Measurements from ENCODE around the gene DTX4. TPM values are rescaled to one million over a fixed set of nuclear protein-coding genes. Genes with fewer than 3 reads are reported as not detected.
A peak's percentile ranks its signal among the peaks of the same experiment; 100 is the strongest.

Gene DTX4
- total and polyA plus RNA-seq, 2 donors, result 14.8 to 24.0 TPM

- 69% methylated on average over 2 of the region's 2 CpGs for WGBS
- Histone ChIP-seq H3K4me1 (ENCODE audit: insufficient read depth) (no peaks in the 10 kb centered on the region), H3K36me3 (ENCODE audit: insufficient read depth) (peaks cover 5% of the 10 kb centered on the region), H3K27ac (ENCODE audit: low read depth) (no peak overlapping the region), H3K4me3 (ENCODE audit: low read depth, low read length) (no peak overlapping the region)
- no peak for DNase-seq (ENCODE audit: extremely low spot score)
Observed at GRCh38 chr11:59208956-59209355, 37.0 kb downstream of the DTX4 start.

DNA sequence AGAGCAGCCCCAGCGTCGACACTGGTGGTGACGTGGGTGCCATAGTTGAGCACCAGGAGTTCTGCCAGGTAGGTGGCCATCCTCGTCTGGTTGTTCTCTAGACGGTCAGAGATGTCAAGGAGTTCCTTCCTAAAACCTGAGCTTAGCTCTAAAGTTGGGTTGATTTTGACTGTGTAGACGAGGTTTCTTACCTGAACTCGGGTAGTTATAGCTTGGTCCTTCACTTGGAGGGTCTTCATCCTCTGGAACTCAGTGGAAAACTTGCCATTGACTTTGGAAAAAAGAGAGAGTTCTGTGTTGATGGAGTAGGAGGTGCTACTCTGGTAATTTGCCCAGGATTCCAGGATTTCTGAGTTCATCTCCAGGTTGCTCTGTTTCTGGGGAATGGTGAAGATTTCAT is 40.3 kb downstream of the DTX4 start:
- DNase-seq (ENCODE audit: extremely low spot score), result no peak
- Histone ChIP-seq H3K4me1 (ENCODE audit: insufficient read depth) (no peaks in the 10 kb centered on the region), H3K27ac (ENCODE audit: low read depth) (no peak overlapping the region), H3K36me3 (ENCODE audit: insufficient read depth) (no peaks in the 10 kb centered on the region), H3K4me3 (ENCODE audit: low read depth, low read length) (no peak overlapping the region)
- 88% methylated on average over 7 of the region's 7 CpGs for WGBS

DNA sequence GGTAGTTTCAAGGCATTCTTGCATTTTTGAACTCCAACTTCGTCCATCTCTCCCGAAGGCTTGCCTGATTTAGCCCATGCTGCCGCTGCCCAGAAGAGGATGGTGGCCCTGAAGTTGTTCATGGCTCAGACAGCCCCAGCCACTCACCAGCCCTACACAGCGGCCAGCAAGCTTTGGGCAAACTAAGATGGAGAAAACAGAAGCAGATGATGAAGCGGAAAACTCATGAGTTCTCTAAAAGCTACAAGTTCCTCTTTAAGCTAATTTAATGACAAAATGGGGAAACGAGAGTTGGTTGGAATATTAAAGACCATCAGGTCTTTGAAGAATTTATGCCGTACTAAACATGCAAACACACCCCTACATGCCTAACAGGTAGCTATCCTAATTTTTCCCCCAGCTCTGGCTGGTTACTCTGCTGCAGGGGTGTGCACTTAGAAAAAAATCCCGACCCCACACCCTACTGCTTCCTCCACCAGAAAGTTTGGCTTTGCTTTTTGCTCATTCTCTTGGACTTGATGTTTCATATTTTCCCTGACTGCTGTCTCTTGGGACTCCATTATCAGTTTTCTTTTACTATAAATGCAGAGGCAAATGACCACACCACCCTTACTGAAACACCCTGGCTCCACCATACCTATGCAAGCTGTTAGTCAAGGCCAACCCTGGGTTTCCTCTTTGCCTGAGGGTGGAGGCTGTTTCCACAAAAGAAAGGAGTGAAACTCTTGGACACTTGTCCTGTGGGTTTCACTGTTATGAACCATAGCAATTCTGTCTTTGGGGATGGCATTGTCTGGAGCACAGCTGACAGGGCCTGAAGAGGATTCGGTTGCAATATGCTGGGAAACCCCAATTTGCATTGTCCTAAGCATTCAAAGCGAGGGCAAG is 41.1 kb downstream of the DTX4 start, which contains the start of gene MPEG1:
Gene MPEG1 (minus strand): TSS at position 184 of the 888 bp plus-strand sequence. CDS start 62 bp downstream, at position 122.
- Histone ChIP-seq H3K27ac (ENCODE audit: low read depth) (no peak within 1 kb of the TSS), H3K4me3 (ENCODE audit: low read depth, low read length) (no peak within 1 kb of the TSS), H3K36me3 (ENCODE audit: insufficient read depth) (no peaks in the 10 kb centered on the region), H3K4me1 (ENCODE audit: insufficient read depth) (no peaks in the 10 kb centered on the region)
- 86% methylated on average over 10 of the region's 10 CpGs for WGBS
- DNase-seq (ENCODE audit: extremely low spot score), result no peak

- H3K36me3 ChIP-seq (ENCODE audit: insufficient read depth), result no peaks in the 10 kb centered on the region
- no peaks in the 10 kb centered on the region for H3K4me1 ChIP-seq (ENCODE audit: insufficient read depth)
- H3K27ac ChIP-seq (ENCODE audit: low read depth), result no peak overlapping the region
- H3K4me3 ChIP-seq (ENCODE audit: low read depth, low read length), result no peak overlapping the region
- 91% methylated on average over 2 of the region's 2 CpGs for WGBS
- no peak for DNase-seq (ENCODE audit: extremely low spot score)
Observed at GRCh38 chr11:59214141-59214893, 42.4 kb downstream of the DTX4 start.

GRCh38 chr11:59216641-59217564 is 45.0 kb downstream of the DTX4 start:
- H3K27ac ChIP-seq (ENCODE audit: low read depth), result peak overlapping the region; percentile 54
- 23% methylated on average over 9 of the region's 9 CpGs for WGBS
- DNase-seq (ENCODE audit: extremely low spot score), result peak; percentile 23
- H3K4me3 ChIP-seq (ENCODE audit: low read depth, low read length), result no peak overlapping the region
- no peaks in the 10 kb centered on the region for H3K36me3 ChIP-seq (ENCODE audit: insufficient read depth)
- H3K4me1 ChIP-seq (ENCODE audit: insufficient read depth), result no peaks in the 10 kb centered on the region

DNA sequence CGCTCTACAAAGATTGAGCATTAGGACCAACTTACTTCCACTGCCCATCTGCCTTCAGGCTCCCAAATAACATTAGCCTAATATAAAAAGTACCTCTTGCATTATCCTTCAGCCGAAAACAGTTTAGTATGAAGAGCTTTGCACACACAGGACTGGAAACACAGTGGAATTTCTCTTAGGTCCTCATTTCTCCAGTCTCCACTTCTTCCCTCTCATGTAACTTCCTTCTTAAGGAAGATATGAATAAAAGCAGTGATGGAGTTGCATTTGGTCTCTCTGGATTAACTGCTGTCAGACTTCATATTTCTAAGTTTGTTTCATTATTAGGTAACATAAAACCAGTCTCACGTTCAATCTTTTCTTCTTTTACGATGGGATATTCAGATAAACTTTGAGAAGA is 46.4 kb downstream of the DTX4 start:
- 84% methylated on average over 4 of the region's 4 CpGs for WGBS
- no peak overlapping the region for H3K27ac ChIP-seq (ENCODE audit: low read depth)
- H3K4me1 ChIP-seq (ENCODE audit: insufficient read depth), result no peaks in the 10 kb centered on the region
- H3K4me3 ChIP-seq (ENCODE audit: low read depth, low read length), result no peak overlapping the region
- no peak for DNase-seq (ENCODE audit: extremely low spot score)
- H3K36me3 ChIP-seq (ENCODE audit: insufficient read depth), result no peaks in the 10 kb centered on the region

- WGBS, result 62% methylated on average over 2 of the region's 2 CpGs
Observed at GRCh38 chr11:59218893-59219292, 47.0 kb downstream of the DTX4 start.

DNA sequence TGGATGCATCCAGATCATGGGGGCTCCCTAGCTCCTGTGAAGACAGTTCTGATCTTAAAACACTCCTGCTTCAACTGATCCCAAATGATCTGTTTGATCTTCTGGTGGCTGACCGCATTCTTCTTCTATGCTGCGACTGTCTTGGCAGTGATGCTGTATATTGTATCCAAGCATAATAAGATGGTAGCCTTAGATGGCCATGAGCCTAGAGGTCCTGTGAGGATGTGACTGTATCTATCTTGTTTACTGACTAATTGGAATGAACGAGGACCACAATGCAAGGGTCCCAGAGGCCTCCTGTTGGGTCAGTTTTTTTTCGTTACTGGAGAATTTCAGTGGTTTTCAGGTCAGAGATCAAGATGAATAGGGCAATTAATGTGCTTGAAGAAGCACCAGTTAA is 47.9 kb downstream of the DTX4 start:
- DNase-seq (ENCODE audit: extremely low spot score), result no peak
- no peak overlapping the region for H3K27ac ChIP-seq (ENCODE audit: low read depth)
- H3K4me1 ChIP-seq (ENCODE audit: insufficient read depth), result peaks cover 1% of the 10 kb centered on the region
- H3K36me3 ChIP-seq (ENCODE audit: insufficient read depth), result no peaks in the 10 kb centered on the region
- 76% methylated on average over 4 of the region's 4 CpGs for WGBS
- H3K4me3 ChIP-seq (ENCODE audit: low read depth, low read length), result no peak overlapping the region

More at GRCh38 chr11:59218893-59219292, 47.0 kb downstream of the DTX4 start:
- no peaks in the 10 kb centered on the region for H3K36me3 ChIP-seq (ENCODE audit: insufficient read depth)
- DNase-seq (ENCODE audit: extremely low spot score), result no peak
- no peak overlapping the region for H3K27ac ChIP-seq (ENCODE audit: low read depth)
- no peak overlapping the region for H3K4me3 ChIP-seq (ENCODE audit: low read depth, low read length)
- H3K4me1 ChIP-seq (ENCODE audit: insufficient read depth), result peaks cover 1% of the 10 kb centered on the region

DNA sequence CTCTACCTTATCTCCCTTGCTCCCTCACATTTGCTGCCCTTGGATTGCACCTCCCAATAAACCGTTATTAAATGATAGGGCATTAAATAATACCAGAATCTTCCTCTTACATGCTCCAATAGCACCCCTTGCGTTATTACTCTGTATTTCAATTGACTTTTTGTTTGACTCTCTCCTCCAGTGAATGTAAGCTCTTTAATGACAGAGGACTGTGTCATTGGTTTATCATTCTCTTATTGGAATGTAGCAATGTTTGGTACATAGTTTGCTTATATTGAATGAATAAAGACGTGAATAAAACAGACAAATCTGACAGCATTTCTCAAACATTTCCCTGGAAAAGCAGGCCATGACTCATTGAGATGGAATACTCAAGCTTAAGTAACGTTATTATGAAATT is 49.5 kb downstream of the DTX4 start:
- H3K4me1 ChIP-seq (ENCODE audit: insufficient read depth), result peaks cover 1% of the 10 kb centered on the region
- H3K4me3 ChIP-seq (ENCODE audit: low read depth, low read length), result no peak overlapping the region
- WGBS, result 46% methylated on average over 4 of the region's 4 CpGs
- no peak overlapping the region for H3K27ac ChIP-seq (ENCODE audit: low read depth)
- H3K36me3 ChIP-seq (ENCODE audit: insufficient read depth), result no peaks in the 10 kb centered on the region
- DNase-seq (ENCODE audit: extremely low spot score), result no peak

DNA sequence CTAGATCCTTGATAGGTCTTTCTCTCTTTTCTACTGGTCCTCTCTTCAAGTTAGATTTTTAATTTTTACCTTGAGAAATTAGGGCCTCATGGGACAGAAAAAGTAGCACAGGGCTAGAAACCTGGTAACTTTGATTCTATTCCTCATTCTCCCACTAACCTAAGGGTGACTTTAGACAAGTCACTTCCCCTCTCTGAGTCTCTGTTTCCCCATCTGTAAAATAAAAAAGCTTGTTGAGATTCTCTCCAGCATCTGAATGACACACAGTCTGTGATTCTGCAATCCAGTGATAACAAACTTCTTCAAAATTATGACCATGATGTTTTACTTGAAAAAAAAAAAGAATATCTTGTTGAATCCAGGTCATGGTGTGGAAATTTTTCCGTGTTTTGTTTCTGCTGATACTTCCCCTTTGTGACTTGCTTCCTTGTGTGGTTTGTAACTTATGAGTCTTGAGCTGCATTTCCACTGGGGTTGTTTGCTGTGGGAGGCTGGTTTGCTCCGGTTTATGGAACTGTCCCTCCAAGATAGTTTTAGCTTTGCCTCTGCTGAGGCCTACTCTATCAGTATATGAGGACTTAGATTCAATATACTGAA is 50.6 kb downstream of the DTX4 start:
- H3K4me1 ChIP-seq (ENCODE audit: insufficient read depth), result peaks cover 1% of the 10 kb centered on the region
- WGBS, result 79% methylated on average over 2 of the region's 2 CpGs
- DNase-seq (ENCODE audit: extremely low spot score), result no peak
- H3K27ac ChIP-seq (ENCODE audit: low read depth), result no peak overlapping the region
- no peak overlapping the region for H3K4me3 ChIP-seq (ENCODE audit: low read depth, low read length)
- no peaks in the 10 kb centered on the region for H3K36me3 ChIP-seq (ENCODE audit: insufficient read depth)

DNA sequence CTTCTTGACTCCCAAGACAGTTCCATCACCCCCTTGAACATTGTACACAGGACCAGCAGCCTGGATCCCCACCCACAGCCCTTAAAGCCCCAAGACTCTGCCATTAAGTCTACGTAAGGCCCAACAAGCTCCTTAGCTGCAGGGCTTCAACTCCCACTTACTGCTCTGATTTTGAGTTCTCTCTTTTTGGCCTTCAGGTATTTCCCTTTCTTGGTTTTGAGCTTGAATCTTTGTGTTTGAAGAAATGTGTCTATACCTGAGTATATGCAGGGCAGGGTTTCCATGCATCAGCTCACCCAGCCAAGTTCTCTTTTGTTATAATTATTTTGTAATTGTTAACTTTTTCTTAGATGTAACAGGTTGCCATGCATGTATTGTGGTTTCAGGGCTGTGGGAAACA is 51.2 kb downstream of the DTX4 start:
- no peak for DNase-seq (ENCODE audit: extremely low spot score)
- H3K27ac ChIP-seq (ENCODE audit: low read depth), result no peak overlapping the region
- H3K4me1 ChIP-seq (ENCODE audit: insufficient read depth), result peaks cover 1% of the 10 kb centered on the region
- H3K36me3 ChIP-seq (ENCODE audit: insufficient read depth), result no peaks in the 10 kb centered on the region
- 94% methylated on average over 1 of the region's 1 CpG for WGBS
- H3K4me3 ChIP-seq (ENCODE audit: low read depth, low read length), result no peak overlapping the region

GRCh38 chr11:59223611-59224010 is 51.7 kb downstream of the DTX4 start:
- H3K4me3 ChIP-seq (ENCODE audit: low read depth, low read length), result no peak overlapping the region
- no peaks in the 10 kb centered on the region for H3K36me3 ChIP-seq (ENCODE audit: insufficient read depth)
- H3K4me1 ChIP-seq (ENCODE audit: insufficient read depth), result peaks cover 1% of the 10 kb centered on the region
- H3K27ac ChIP-seq (ENCODE audit: low read depth), result no peak overlapping the region
- no peak for DNase-seq (ENCODE audit: extremely low spot score)
- WGBS, result 72% methylated on average over 2 of the region's 2 CpGs

Measured in urinary bladder (tissue), 4 donors.